ENCODE measurements around the gene KRTAP4-7. TPM values are rescaled to one million over a fixed set of nuclear protein-coding genes. Genes with fewer than 3 reads are reported as not detected.
"Not testable (repeated sequence)": the region's sequence is repeated elsewhere in the genome, so short reads cannot be mapped to it uniquely, and the experiment has no call there.

The KRTAP4-7 gene
- total RNA-seq, result not detected

- not testable (repeated sequence) for H3K4me3 ChIP-seq, H3K27ac ChIP-seq
These were observed at the start of gene KRTAP4-7 for GRCh38 chr17:41084100-41084856. Gene KRTAP4-7, plus strand, starts transcription at chr17:41084150. Its CDS starts 57 bp downstream, at chr17:41084207.

DNA sequence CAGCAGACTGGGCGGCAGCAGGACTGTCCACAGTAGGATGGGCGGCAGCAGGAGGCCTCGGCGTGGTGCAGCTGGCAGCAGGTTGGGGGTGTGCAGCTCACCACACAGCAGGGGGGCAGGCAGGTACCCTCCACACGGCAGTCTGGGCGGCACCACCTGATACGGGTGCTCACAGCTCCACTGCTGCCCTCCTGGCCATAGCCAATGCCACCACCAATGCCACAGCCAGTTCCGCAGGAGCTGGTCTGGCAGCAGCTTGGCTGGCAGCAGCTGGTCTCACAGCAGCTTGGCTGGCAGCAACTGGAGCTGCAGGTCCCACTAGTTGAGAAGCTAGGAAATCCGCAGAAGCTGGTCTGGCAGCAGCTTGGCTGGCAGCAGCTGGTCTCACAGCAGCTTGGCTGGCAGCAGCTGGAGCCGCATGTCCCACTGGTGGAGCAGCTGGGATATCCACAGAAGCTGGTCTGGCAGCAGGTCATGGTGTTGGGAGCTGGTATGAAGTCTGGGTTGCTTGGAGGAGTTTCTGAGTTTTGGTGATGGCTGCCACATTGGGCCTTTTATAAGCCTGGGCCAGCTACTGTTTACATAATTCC is 49.5 kb upstream of the KRTAP4-7 start, which contains the start of gene KRTAP1-3:
Gene KRTAP1-3, minus strand, starts transcription at position 529 of the 590 bp plus-strand sequence. Its CDS starts 53 bp downstream, at position 476.
- H3K9me3 ChIP-seq; H3K36me3 ChIP-seq; H3K4me1 ChIP-seq; H3K27ac ChIP-seq; DNase-seq (ENCODE audit: low spot score); H3K27me3 ChIP-seq; H3K4me3 ChIP-seq: not testable (repeated sequence)

More at GRCh38 chr17:41084100-41084856, at the start of gene KRTAP4-7:
- not testable (repeated sequence) for H3K9me3 ChIP-seq; H3K36me3 ChIP-seq; DNase-seq (ENCODE audit: low spot score); H3K4me1 ChIP-seq; H3K27me3 ChIP-seq

- DNase-seq (ENCODE audit: low spot score), result no peak
- Histone ChIP-seq H3K4me3 (no peak overlapping the region), H3K36me3 (no peaks in the 10 kb centered on the region), H3K4me1 (no peaks in the 10 kb centered on the region), H3K9me3 (no peaks in the 10 kb centered on the region), H3K27ac (no peak overlapping the region), H3K27me3 (no peaks in the 10 kb centered on the region)
- TF ChIP-seq, protein P1, sequence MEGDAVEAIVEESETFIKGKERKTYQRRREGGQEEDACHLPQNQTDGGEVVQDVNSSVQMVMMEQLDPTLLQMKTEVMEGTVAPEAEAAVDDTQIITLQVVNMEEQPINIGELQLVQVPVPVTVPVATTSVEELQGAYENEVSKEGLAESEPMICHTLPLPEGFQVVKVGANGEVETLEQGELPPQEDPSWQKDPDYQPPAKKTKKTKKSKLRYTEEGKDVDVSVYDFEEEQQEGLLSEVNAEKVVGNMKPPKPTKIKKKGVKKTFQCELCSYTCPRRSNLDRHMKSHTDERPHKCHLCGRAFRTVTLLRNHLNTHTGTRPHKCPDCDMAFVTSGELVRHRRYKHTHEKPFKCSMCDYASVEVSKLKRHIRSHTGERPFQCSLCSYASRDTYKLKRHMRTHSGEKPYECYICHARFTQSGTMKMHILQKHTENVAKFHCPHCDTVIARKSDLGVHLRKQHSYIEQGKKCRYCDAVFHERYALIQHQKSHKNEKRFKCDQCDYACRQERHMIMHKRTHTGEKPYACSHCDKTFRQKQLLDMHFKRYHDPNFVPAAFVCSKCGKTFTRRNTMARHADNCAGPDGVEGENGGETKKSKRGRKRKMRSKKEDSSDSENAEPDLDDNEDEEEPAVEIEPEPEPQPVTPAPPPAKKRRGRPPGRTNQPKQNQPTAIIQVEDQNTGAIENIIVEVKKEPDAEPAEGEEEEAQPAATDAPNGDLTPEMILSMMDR (IDR thresholded peaks at IDR 0.05), result no peak
These were observed 46.0 kb upstream of the KRTAP4-7 start for GRCh38 chr17:41037853-41038350.

DNA sequence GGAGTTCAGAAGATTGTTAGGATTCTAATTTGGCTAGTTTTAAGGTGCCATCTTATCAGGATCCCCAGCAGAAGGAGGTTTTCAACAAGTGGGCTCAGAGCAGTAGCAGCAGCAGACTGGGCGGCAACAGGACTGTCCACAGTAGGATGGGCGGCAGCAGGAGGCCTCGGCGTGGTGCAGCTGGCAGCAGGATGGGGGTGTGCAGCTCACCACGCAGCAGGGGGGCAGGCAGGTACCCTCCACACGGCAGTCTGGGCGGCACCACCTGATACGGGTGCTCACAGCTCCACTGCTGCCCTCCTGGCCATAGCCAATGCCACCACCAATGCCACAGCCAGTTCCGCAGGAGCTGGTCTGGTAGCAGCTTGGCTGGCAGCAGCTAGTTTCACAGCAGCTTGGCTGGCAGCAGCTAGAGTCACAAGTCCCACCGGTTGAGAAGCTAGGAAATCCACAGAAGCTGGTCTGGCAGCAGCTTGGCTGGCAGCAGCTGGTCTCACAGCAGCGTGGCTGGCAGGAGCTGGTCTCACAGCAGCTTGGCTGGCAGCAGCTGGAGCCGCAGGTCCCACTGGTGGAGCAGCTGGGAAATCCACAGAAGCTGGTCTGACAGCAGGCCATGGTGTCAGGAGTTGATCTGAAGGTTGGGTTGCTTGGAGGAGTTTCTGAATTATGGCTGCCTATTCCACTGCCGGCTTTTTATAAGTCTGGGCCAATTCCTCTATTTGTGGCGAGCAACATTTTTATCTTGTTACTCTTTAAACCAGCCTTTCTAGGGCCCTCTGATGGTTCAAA is 43.0 kb upstream of the KRTAP4-7 start, which contains the start of gene KRTAP1-1:
Gene KRTAP1-1, minus strand, starts transcription at position 668 of the 789 bp plus-strand sequence. Its CDS starts 53 bp downstream, at position 615.
- not testable (repeated sequence) for DNase-seq (ENCODE audit: low spot score); H3K4me1 ChIP-seq; H3K4me3 ChIP-seq; H3K36me3 ChIP-seq; H3K27ac ChIP-seq; H3K9me3 ChIP-seq; H3K27me3 ChIP-seq

GRCh38 chr17:41042953-41043352 is 41.0 kb upstream of the KRTAP4-7 start:
- no peak for DNase-seq (ENCODE audit: low spot score)
- Histone ChIP-seq H3K4me1 (no peaks in the 10 kb centered on the region), H3K9me3 (no peaks in the 10 kb centered on the region), H3K36me3 (no peaks in the 10 kb centered on the region), H3K27ac (no peak overlapping the region), H3K4me3 (no peak overlapping the region), H3K27me3 (no peaks in the 10 kb centered on the region)
- TF ChIP-seq, protein P1 (IDR thresholded peaks at IDR 0.05), result no peak

DNA sequence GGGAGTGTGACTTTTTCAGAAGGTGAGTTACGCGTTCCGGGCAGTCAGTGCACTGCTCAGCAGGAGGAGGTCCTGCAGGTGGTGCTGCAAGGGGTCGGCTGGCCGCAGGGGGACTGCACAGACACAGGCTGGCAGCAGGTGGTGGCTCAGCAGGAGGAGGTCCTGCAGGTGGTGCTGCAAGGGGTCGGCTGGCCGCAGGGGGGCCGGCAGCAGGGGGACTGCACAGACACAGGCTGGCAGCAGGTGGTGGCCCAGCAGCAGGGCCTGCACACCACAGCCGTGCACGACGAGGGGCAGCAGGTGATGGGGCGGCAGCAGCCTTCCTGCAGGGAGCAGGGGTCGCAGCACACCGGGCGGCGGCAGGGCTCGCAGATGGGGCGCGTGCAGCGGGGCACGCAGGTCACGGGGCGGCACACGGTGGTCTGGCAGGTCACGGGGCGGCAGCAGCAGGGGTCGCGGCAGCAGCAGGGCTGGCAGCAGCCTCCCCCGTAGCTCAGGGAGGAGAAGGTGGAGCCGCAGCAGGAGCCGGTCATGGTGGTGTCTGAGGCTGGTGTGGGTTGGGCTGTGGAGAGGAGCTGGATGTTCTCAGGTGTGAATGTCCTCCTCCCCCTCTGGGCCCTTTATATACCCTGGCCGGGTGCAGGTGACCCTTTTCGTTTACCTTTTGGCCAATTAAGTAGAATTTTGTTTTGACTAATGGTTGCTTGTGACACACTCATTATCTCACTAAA is 37.0 kb upstream of the KRTAP4-7 start, which contains the start of gene KRTAP2-1:
Gene KRTAP2-1, minus strand, starts transcription at position 582 of the 731 bp plus-strand sequence. Its CDS starts 49 bp downstream, at position 533.
- H3K9me3 ChIP-seq; H3K4me1 ChIP-seq; H3K27me3 ChIP-seq; H3K27ac ChIP-seq; H3K4me3 ChIP-seq; DNase-seq (ENCODE audit: low spot score); H3K36me3 ChIP-seq: not testable (repeated sequence)

DNA sequence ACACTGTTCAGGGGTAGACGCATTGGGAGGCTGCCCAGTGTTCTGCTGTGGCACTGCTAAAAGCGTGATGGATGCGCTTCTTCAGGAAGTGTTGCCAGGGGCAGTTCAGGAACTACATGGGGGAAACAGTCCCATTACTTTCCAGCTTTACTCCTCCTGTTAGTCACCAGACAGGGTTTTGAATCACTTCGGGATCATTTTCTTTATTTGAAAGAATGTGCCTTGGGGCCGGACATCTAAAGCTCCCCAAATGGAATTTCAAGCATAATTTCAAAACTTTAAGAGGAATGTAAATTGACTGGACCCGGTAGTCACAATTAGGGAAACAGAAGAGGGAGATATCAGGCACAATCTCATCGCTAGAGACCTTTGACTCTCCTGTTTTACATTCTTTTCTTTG is 35.5 kb upstream of the KRTAP4-7 start:
- no peak for DNase-seq (ENCODE audit: low spot score)
- TF ChIP-seq, protein P1 (IDR thresholded peaks at IDR 0.05), result no peak

More for the DNA sequence above, 35.5 kb upstream of the KRTAP4-7 start:
- Histone ChIP-seq H3K4me1 (no peaks in the 10 kb centered on the region), H3K4me3 (no peak overlapping the region), H3K9me3 (peaks cover 0 to 4% of the 10 kb centered on the region in 2 donors), H3K27ac (no peak overlapping the region), H3K36me3 (no peaks in the 10 kb centered on the region), H3K27me3 (no peaks in the 10 kb centered on the region)
